Ovary (tissue), 1 donor: ENCODE measurements around the gene KIZ.

Experiments used
- EP300 ChIP-seq: sonication (generic); formaldehyde crosslinking; IDR thresholded peaks from one replicate; pipeline ENCODE4 v1.6.1; 2017; ENCODE audit warnings: antibody characterized with exemption
- POLR2A ChIP-seq: fragments of 450-650 bp; IDR thresholded peaks from one replicate; pipeline ENCODE4 v1.6.1; 2017; ENCODE audit warnings: antibody characterized with exemption, mild to moderate bottlenecking, moderate library complexity

GRCh38 chr20:21232546-21233280, 106.8 kb downstream of the KIZ start:
- TF ChIP-seq POLR2A (no peak), EP300 (no peak)
